Cerebellar cortex (tissue), 1 donor: ENCODE measurements around the gene ZDHHC11B.

Experiments used
- DNase-seq: peaks from one replicate; pipeline ENCODE4 v3.0.0-alpha.2; 2015; ENCODE audit warnings: low spot score

Gene ZDHHC11B

DNA sequence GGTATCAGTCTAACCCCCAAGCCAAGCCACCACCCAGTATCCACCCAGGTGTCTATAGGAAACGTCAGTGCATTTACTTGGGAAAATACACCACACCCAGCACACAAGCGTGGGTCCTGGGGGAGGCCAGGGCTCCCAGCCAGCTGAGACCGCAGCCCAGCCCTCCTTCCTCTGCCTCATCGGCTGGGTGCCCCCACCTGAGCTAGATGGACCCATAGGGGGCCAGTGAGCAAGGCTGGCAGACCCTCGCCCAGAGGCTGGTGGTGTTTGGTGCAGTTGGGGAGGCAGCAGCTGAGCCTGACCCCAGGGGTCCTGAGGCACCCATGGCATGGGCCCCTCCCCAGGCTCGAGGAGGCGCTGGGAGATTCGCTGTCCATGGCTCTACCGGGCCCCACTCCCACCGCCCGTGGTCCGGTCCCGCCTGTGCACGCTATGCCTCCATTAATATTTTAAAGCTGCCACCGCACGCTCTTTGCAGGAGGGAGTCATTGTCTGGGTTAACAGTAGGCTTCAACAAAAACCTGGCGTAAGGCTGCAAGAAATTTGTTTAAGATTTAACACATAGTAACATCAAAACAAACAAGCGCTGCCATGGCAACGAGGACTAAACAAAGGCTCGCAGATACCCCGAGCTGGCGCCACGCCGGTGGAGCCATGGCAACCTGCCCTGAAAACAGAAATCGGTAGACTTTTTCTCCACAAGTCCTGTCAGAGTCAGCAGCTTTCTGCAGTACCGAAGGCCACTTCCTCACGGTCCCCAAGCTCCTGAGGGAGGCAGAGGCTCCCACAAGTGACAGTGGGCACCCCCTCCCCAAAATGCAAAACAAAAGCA lies 112.0 kb downstream of the ZDHHC11B start:
- DNase-seq: peak; percentile 67

GRCh38 chr5:671459-672328 lies 112.8 kb downstream of the ZDHHC11B start:
- peak; percentile 81 for DNase-seq

- no peak for DNase-seq
These were observed 113.9 kb downstream of the ZDHHC11B start for GRCh38 chr5:670396-671270.

- DNase-seq: no peak
These were observed 114.6 kb downstream of the ZDHHC11B start for GRCh38 chr5:669842-670395.

DNA sequence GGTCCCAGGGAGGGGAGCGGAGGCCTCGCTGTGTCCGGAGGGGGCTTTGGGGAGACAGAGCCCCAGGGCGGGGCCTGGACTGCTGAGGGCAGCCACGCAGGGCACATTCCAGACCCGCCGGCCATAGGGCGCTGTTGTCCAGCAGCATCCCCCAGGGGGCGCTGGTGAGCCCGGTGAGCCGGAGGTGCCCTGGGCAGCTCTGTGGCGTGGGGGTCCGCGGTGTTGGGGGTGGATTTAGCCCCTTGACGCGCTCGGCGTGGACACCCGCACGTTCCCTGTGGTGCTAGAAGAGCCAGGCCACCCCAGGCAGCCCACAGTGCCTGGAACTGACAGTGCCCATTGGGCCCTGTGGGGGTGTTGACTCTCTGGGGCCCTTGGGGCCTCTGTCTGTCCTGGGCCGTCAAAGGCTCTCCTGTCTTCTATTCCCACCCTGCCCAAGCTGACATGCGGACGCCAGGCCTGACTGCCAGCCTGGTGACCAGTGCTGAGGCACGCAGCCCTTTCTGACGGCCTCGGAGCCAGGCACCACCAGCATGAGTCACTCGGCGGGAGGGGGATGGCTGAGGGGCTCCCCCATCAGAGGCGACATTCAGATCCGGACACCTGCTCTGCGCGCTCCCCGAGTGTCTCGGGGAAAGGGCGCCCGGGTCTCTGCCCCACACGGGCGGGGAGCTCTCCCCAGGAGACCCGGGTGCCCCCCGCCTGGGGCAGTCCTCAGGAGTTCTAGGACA lies 115.3 kb downstream of the ZDHHC11B start:
- no peak for DNase-seq

- no peak for DNase-seq
These were observed 116.1 kb downstream of the ZDHHC11B start for GRCh38 chr5:668283-668995.

- no peak for DNase-seq
These were observed 117.6 kb downstream of the ZDHHC11B start for GRCh38 chr5:666816-667498.

DNA sequence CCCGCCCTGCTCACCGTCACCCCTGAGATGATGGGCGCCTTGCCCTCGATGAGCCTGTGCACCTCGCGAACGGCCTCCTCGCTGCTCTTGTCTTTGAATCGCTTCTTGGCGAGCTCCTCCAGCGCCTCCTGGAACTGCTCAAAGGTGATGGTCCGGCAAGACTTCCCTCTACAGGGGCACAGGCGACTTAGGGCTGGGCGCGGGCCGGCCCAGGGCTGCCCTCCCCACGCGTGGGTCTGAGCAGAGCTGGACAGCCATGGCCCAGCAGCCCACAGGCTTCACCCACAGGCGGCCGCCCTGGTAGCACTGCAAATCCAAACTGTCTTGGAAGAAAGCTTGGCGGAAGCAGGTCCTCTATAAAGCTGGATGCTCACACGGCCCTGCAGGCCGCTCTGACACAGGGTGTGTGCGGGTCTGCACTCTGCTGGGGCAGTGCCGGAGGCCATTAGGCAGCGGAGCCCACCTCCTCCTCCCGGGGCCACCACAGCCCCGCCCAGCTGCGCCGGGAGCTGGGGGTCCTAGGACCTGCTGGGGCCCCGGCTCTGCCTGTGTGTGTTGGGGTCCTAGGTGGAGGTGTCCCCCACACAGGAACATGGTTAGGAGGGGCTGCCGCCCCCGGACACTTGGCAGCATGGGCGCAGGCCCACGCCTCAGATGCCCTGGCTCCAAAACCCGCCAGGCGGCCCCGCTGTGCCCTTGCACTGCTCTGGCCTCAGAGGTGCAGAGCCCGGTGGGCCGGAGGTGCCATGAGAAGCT lies 118.4 kb downstream of the ZDHHC11B start:
- no peak for DNase-seq

DNA sequence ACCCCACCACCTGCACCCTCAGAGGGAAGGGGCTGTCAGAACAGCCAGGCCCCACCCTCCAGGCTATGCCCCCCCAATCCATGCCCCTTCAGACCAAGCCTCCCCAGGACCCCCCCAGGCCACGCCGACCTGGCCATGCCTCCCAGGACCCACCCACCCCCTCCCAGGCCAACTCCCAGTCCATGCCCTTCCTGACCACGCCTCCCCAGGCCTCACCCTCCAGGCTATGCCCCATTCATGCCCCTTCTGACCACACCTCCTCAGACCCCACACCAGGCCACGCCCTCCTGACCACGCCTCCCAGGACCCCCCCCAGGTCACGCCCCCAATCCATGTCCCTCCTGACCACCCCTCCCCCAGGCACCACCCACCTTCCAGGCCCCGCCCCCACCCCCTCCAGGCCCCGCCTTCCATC lies 119.0 kb downstream of the ZDHHC11B start:
- no peak for DNase-seq

DNA sequence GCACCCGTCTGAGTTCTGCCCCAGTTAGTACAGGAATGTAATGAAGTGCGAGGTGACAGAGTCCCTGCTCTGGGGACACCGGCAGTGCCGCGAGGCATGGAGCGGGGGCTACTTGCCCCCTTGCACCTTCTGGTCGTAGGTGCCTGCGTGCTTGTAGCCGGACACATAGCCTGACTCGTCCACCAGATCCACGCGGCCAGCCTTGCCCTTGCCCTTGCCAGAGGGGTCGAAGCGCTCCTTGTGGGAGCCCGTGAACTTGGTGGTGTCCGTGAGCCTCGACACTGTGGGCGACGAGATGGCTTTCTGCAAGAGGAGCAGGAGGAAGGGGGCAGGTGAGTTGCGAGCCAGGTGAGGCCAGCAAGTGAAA lies 119.6 kb downstream of the ZDHHC11B start:
- DNase-seq: no peak

DNA sequence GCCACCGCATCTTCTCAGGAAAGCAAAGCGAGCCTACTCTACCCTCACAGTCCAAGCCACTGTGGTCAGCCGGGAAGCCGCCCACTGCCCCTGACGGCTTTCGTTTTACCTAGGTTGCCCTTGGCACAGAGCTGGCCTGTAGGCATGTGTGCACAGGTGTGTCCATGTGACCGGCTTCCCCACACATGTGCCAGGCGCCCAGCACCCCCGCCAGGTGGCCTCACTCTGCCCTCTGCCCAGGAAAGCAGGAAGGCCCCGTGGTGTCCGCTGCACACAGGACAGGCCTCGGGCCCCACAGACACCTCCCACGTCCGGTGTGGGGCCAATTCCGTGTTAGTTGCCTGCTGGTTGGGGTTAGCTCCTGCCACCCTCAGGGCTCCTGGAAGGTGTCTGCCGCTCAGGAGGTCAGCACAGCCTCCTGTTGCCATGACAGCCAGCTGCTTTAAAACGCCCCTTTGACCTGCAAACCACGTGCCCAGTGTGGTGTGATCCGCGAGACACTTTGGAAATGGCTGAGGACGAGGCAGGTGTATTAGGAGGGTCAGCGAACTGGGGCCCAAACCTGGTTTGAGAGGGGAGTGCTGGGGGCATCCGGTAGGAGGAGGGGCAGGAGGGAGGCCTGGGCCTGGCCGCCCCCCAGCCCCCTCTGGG lies 120.1 kb downstream of the ZDHHC11B start:
- DNase-seq: no peak

DNA sequence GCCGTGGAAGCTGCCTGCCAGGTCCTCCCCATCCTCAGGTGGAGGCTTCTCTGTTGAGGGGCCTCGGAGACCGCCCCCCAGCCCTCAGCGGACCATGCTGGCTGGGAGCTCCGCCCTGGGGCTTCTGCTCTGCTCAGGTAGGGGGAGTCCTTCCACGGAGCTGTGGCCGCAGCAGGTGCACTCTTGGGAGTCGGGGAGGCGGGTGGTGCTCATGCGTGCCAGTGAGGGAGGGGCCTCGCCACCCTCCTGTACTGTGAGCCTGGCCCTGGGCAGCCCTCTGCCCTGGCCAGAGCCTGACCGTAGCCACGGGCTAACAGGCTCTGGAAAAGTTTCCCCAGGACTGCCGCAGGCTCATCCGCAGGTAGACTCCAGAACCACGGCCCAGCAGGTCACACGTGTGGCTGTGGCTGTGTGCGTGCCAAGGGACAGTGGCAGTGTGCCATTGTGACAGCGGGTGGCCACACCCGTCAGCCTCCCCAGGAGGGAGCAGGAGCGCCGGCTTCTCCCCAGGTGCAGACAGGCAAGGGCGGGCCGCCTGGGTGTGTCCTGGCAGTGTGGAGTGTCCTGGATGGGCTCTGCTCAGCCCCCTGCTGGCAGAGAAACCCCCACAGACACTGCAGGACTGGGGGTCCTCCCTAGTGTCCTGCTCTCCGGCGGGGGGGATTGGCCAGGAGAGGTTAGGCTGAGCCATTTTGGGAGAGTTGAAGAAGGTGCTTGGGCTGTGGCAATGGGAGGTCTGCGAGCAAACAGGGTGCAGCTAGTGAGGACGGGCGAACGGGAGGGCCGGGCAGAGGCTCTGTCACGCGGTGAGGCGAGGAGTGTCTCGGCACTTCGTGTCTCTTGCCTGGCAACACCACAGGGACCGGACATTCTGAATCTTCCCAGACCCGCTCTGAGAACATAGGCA lies 120.8 kb downstream of the ZDHHC11B start:
- no peak for DNase-seq

DNA sequence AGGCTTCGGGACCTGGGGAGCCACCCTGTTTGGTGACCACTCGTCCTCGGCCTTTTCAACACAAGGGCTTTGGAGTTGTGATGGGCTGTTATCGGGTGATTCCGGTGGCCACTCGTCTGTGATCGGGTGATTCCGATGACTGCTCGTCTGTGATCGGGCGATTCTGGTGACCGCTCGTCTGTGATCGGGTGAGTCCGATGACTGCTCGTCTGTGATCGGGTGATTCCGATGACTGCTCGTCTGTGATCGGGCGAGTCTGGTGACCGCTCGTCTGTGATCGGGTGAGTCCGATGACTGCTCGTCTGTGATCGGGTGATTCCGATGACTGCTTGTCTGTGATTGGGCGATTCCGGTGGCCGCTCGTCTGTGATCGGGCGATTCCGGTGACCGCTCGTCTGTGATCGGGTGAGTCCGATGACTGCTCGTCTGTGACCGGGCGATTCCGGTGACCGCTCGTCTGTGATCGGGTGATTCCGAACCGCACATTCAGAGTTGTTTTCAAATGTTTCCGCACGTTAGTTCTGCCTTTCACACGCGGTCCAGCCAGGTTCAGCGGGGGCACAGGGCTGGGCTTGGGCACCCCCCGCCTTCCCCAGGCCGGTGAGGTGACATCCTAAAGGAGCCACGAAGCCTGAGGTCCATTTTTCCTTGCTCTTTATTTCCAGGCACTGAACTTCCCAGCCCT lies 121.6 kb downstream of the ZDHHC11B start:
- DNase-seq: no peak

GRCh38 chr5:661891-662750 lies 122.4 kb downstream of the ZDHHC11B start:
- DNase-seq: no peak

DNA sequence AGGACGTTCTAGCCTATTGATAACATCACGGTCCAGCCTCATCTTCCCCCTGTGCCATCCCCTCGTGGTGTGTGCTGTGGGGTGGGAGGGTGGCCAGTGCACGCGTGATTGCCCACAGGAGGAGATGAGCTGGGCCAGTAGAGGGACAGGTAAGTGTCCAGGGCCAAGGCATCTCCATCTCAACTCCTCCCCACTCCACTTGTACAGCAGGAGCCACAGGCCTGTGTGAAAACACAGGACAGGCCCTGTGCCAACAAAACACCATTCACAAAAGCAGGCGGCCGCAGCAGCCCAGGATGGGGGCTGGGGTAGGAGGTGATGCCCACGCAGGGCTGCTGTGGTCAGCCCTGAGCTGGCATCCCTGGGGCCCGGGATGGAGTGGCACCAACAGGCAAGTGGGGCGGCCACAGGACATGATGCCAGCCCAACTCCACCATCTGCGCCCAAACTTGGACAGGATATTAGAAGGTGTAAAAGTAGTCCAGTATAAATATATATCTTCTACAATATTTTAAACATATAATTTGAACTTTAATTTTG lies 124.0 kb downstream of the ZDHHC11B start:
- DNase-seq: no peak
